Neural progenitor cell (in vitro differentiated cells): ENCODE results near the gene SPAAR. TPM values are rescaled to one million over a fixed set of nuclear protein-coding genes. Genes with fewer than 3 reads are reported as not detected.
A peak's percentile ranks its signal among the peaks of the same experiment; 100 is the strongest.

Experiments used
- DNase-seq: peaks from one replicate; pipeline ENCODE4 v3.0.0-alpha.2; 2016; ENCODE audit warnings: low spot score
- H2AFZ ChIP-seq: fragments of 200-600 bp; sonication (generic); replicated peaks from 2 replicates; pipeline ENCODE4 v1.6.1; 2016; ENCODE audit warnings: antibody characterized with exemption
- H3F3A ChIP-seq: fragments of 200-600 bp; sonication (generic); 2 replicates; pipeline ENCODE4 v1.6.1; 2016; ENCODE audit warnings: antibody characterized with exemption, low read depth
- H3K27ac ChIP-seq: fragments of 200-600 bp; sonication (generic); 2 replicates; pipeline ENCODE4 v1.5.1; 2016; ENCODE audit warnings: mild to moderate bottlenecking
- H3K27me3 ChIP-seq: fragments of 200-600 bp; sonication (generic); 2 replicates; pipeline ENCODE4 v1.6.1; 2016; ENCODE audit warnings: mild to moderate bottlenecking, moderate library complexity
- H3K36me3 ChIP-seq: fragments of 200-600 bp; sonication (generic); 2 replicates; pipeline ENCODE4 v1.5.1; 2016
- H3K4me1 ChIP-seq: fragments of 200-600 bp; sonication (generic); 2 replicates; pipeline ENCODE4 v1.6.1; 2016; ENCODE audit warnings: mixed run types
- H3K4me2 ChIP-seq: fragments of 200-600 bp; sonication (generic); 2 replicates; pipeline ENCODE4 v1.6.1; 2016
- H3K4me3 ChIP-seq: fragments of 200-600 bp; sonication (generic); 2 replicates; pipeline ENCODE4 v1.5.1; 2016
- H3K79me2 ChIP-seq: fragments of 200-600 bp; sonication (generic); 2 replicates; pipeline ENCODE4 v1.6.1; 2016; ENCODE audit warnings: low read depth
- H3K9ac ChIP-seq: fragments of 200-600 bp; sonication (generic); 2 replicates; pipeline ENCODE4 v1.6.1; 2016
- H3K9me3 ChIP-seq: fragments of 200-600 bp; sonication (generic); 2 replicates; pipeline ENCODE4 v1.5.1; 2016; ENCODE audit warnings: low read depth
- H4K20me1 ChIP-seq: fragments of 200-600 bp; sonication (generic); 2 replicates; pipeline ENCODE4 v1.6.1; 2016; ENCODE audit warnings: low read depth
- H3K27ac Mint-ChIP-seq: 3 replicates; pipeline ENCODE4 v1.8.0; 2021; ENCODE audit warnings: mixed read lengths
- H3K27me3 Mint-ChIP-seq: 2 replicates; pipeline ENCODE4 v1.8.0; 2022; ENCODE audit warnings: low read depth, mild to moderate bottlenecking, inconsistent platforms, moderate library complexity, mixed read lengths; ENCODE audit not compliant: insufficient read depth
- H3K36me3 Mint-ChIP-seq: 3 replicates; pipeline ENCODE4 v1.8.0; 2021; ENCODE audit warnings: mixed read lengths
- H3K4me1 Mint-ChIP-seq: 3 replicates; pipeline ENCODE4 v1.8.0; 2021; ENCODE audit warnings: mixed read lengths
- H3K4me3 Mint-ChIP-seq: 3 replicates; pipeline ENCODE4 v1.8.0; 2021; ENCODE audit warnings: mild to moderate bottlenecking, moderate library complexity, mixed read lengths
- H3K9me3 Mint-ChIP-seq: 3 replicates; pipeline ENCODE4 v1.8.0; 2020; ENCODE audit warnings: mixed read lengths
- EZH2 ChIP-seq: fragments of 200-600 bp; sonication (generic); IDR thresholded peaks from 2 replicates; pipeline ENCODE4 v1.6.1; 2017; ENCODE audit warnings: antibody characterized with exemption, mild to moderate bottlenecking, moderate library complexity
- EZH2phosphoT487 ChIP-seq: fragments of 200-600 bp; sonication (generic); IDR thresholded peaks from 2 replicates; pipeline ENCODE4 v1.6.1; 2017; ENCODE audit warnings: antibody characterized with exemption
- total RNA-seq: library from RNA; depleted of rRNA; stranded (reverse); fragments of >200 nt; gene quantifications from 2 replicates; pipeline ENCODE4 v1.2.3, GENCODE V29; 2015; ENCODE audit warnings: low replicate concordance
- TF ChIP-seq, protein P1 (sequence below): fragments of 200-600 bp; sonication (generic); IDR thresholded peaks from 2 replicates; pipeline ENCODE4 v1.5.1; 2017; ENCODE audit warnings: antibody characterized with exemption, mild to moderate bottlenecking

Gene SPAAR
- total RNA-seq, 1 donor from 2014 or later = not detected

GRCh38 chr9:35905051-35905781 is 4.1 kb upstream of the SPAAR start:
- Histone ChIP-seq H3K4me1 (peaks cover 22% of the 10 kb centered on the region), H3K27me3 (peaks cover 17% of the 10 kb centered on the region), H4K20me1 (no peaks in the 10 kb centered on the region), H2AFZ (no peak overlapping the region), H3K9me3 (no peaks in the 10 kb centered on the region), H3F3A (peaks cover 7% of the 10 kb centered on the region), H3K36me3 (no peaks in the 10 kb centered on the region), H3K4me3 (no peak overlapping the region), H3K79me2 (no peaks in the 10 kb centered on the region), H3K27ac (no peak overlapping the region), H3K4me2 (no peak overlapping the region), H3K9ac (no peak overlapping the region)
- Mint-ChIP-seq H3K4me3 (no peak overlapping the region), H3K9me3 (no peaks in the 10 kb centered on the region), H3K27me3 (no peaks in the 10 kb centered on the region), H3K36me3 (no peaks in the 10 kb centered on the region), H3K4me1 (peaks cover 47% of the 10 kb centered on the region), H3K27ac (peak overlapping the region; percentile 50)
- TF ChIP-seq EZH2 (no peak), EZH2phosphoT487 (no peak)
- TF ChIP-seq, protein P1, sequence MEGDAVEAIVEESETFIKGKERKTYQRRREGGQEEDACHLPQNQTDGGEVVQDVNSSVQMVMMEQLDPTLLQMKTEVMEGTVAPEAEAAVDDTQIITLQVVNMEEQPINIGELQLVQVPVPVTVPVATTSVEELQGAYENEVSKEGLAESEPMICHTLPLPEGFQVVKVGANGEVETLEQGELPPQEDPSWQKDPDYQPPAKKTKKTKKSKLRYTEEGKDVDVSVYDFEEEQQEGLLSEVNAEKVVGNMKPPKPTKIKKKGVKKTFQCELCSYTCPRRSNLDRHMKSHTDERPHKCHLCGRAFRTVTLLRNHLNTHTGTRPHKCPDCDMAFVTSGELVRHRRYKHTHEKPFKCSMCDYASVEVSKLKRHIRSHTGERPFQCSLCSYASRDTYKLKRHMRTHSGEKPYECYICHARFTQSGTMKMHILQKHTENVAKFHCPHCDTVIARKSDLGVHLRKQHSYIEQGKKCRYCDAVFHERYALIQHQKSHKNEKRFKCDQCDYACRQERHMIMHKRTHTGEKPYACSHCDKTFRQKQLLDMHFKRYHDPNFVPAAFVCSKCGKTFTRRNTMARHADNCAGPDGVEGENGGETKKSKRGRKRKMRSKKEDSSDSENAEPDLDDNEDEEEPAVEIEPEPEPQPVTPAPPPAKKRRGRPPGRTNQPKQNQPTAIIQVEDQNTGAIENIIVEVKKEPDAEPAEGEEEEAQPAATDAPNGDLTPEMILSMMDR = no peak
- DNase-seq = no peak

DNA sequence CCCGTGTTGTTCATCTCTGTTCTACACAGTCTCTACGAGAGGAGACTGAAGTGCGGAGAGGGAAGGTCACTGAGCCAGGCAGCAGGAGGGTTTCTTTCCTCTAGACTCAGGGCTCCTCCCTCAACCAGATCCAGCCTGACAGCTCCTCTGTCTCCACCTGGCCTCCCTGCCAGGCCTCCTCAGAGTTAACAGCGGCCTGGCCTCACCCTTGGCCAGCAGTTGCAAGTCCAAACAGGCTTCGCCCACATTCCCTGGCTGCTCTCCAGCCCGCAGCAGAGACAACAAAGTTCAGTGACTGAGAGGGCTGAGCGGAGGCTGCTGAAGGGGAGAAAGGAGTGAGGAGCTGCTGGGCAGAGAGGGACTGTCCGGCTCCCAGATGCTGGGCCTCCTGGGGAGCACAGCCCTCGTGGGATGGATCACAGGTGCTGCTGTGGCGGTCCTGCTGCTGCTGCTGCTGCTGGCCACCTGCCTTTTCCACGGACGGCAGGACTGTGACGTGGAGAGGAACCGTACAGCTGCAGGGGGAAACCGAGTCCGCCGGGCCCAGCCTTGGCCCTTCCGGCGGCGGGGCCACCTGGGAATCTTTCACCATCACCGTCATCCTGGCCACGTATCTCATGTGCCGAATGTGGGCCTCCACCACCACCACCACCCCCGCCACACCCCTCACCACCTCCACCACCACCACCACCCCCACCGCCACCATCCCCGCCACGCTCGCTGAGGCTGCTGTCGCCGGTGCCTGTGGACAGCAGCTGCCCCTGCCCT is 3.2 kb upstream of the SPAAR start, which contains the start of gene HRCT1:
Gene HRCT1, plus strand, starts transcription at position 291 of the 768 bp plus-strand sequence. Its CDS starts 86 bp downstream, at position 377.
- Histone ChIP-seq H3K79me2 (no peaks in the 10 kb centered on the region), H3K27me3 (peaks cover 14% of the 10 kb centered on the region), H3K4me1 (peaks cover 22% of the 10 kb centered on the region), H3K4me3 (no peak within 1 kb of the TSS), H3K9ac (no peak within 1 kb of the TSS), H4K20me1 (no peaks in the 10 kb centered on the region), H3K4me2 (peak within 1 kb of the TSS; percentile 48), H2AFZ (peak within 1 kb of the TSS; percentile 92), H3K27ac (no peak within 1 kb of the TSS), H3K36me3 (no peaks in the 10 kb centered on the region), H3K9me3 (no peaks in the 10 kb centered on the region), H3F3A (peaks cover 7% of the 10 kb centered on the region)
- no peaks in the 10 kb centered on the region for H3K36me3 Mint-ChIP-seq
- no peaks in the 10 kb centered on the region for H3K27me3 Mint-ChIP-seq
- H3K27ac Mint-ChIP-seq = peak within 1 kb of the TSS; percentile 98
- no peaks in the 10 kb centered on the region for H3K9me3 Mint-ChIP-seq
- TF ChIP-seq EZH2phosphoT487 (no peak), EZH2 (no peak)
- TF ChIP-seq, protein P1 = no peak
- DNase-seq = no peak
- H3K4me1 Mint-ChIP-seq = peaks cover 52% of the 10 kb centered on the region
- peak within 1 kb of the TSS; percentile 69 for H3K4me3 Mint-ChIP-seq

DNA sequence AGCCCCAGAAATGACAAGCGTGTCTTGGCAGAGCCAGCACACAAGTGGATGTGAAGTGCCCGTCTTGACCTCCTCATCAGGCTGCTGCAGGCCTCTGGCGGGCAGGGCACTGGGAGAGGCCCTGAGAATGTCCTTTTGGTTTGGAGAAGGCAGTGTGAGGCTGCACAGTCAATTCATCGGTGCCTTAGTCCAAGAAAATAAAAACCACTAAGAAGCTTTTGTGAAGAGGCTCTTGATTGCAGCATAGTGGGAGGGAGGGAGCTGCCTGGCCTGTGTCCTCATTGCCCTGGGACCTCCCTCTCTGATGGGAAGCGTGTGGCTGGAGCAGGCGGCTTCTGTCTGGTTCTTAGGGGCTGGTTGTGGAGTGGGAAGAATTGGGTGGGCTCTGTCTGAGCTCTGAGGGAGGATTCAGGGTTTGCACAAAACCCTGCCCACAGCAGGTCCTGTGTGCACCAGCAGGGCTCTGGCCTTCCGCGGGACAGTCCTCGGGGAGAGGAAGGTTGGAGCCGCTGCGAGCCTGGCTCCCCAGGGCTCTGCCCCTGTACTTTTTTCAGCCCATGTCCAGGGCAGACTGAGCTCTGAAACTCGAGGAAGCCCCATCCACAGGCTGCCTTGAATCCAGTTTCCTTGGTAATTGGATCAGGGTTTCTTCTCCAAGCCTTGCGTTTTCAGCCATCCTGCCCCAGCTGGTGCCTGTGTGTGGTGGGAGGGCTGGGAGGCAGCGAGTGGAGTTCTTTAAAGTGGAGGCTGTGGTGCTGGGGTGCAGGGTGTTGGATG is 2.2 kb upstream of the SPAAR start:
- peaks cover 7% of the 10 kb centered on the region for H3K27me3 ChIP-seq
- H3K4me3 ChIP-seq = no peak overlapping the region
- peaks cover 7% of the 10 kb centered on the region for H3F3A ChIP-seq
- no peaks in the 10 kb centered on the region for H3K9me3 ChIP-seq
- H3K4me2 ChIP-seq = peak overlapping the region; percentile 48
- no peaks in the 10 kb centered on the region for H4K20me1 ChIP-seq
- Mint-ChIP-seq H3K27me3 (no peaks in the 10 kb centered on the region), H3K4me1 (peaks cover 53% of the 10 kb centered on the region), H3K27ac (peak overlapping the region; percentile 98), H3K4me3 (peak overlapping the region; percentile 69), H3K36me3 (no peaks in the 10 kb centered on the region), H3K9me3 (no peaks in the 10 kb centered on the region)
- H2AFZ ChIP-seq = peak overlapping the region; percentile 92
- H3K27ac ChIP-seq = peak overlapping the region; percentile 42
- H3K79me2 ChIP-seq = no peaks in the 10 kb centered on the region
- no peak overlapping the region for H3K9ac ChIP-seq
- peak; percentile 47 for DNase-seq
- TF ChIP-seq EZH2phosphoT487 (no peak), EZH2 (no peak)
- TF ChIP-seq, protein P1 = no peak
- no peaks in the 10 kb centered on the region for H3K36me3 ChIP-seq
- H3K4me1 ChIP-seq = peaks cover 22% of the 10 kb centered on the region
